CD4-positive, alpha-beta T cell treated with Interleukin-2 at 100 ng/mL for 4 hours (primary cell): ENCODE results near the gene GASK1B.

Experiments
- DNase-seq: peaks from one replicate; pipeline ENCODE4 v3.0.0-alpha.2; 2020; ENCODE audit warnings: low spot score

The GASK1B gene

DNA sequence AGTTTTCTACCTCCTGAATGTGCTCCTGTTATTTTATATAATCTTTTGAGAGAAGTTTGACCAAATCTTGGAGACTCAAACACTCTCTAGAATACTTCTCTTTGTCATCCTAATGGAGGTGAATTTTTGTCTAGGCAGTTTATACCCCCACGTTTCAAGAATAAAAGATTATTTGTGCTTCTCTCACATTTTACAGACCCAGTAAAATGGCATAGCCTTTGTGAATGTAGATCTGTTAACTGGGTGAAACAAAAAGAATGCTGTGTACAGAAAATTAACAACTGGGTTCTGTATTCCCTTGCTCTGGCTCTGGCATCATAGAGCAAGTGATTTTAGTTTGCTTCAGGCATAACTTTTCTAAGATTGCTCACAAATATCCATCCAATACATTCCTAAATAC is 26.1 kb downstream of the GASK1B start:
- DNase-seq = no peak

DNA sequence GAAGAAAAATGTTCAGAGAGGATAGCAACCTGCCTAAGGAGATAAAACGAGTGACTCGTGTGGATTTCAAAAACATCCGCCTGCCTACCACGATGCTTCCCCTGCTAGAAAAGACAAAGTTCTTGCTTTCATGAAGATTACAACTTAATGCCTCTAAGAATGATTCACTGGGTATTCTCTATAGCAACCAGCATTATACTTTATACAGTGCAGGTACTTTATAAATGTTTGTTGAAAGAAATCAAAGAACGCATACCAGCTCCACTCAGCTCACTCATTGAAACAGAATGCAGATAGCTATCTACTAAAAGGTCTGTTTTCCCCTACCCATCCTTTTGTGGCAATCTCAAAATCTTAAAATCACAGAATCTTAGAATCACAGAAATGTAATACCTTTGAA is 33.7 kb downstream of the GASK1B start:
- no peak for DNase-seq

DNA sequence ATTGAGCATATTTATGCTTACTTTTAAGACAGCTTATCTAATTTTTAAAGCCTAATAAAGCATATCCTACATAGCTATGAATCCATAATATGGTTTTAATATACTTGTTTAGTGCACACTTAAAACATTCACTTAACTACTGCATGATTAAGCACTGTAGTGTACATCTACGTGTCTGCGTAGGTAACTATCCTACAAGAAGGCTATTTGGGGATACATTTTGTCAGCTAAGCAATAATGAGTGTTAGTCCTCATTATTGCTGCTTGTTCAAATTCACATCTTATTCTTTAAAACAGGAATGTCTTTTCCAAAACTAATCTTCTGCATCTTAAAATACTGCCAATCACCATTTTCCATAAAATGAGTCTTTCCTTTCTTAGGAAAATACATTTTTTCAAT is 38.6 kb downstream of the GASK1B start:
- DNase-seq = no peak

GRCh38 chr4:158133551-158133950 is 39.3 kb downstream of the GASK1B start:
- DNase-seq = no peak

DNA sequence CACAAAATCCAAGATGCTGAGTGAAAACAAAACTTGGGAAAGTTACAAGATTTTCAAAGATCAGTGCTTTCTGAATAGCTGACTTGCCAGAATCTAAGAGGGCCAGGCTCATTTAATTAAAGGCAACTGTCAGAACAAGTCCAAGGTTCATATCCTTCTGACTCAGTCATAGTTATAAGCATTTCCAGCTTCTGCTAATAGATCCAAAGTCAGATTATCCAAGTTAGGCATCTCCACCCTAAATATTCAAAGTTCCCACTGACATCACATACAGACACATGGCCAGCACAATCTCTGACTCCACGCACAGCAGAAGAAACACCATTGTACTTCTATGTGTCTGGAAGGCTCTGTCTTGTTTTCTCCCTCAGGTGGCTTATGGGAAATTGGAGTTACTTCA is 41.8 kb downstream of the GASK1B start:
- no peak for DNase-seq

- no peak for DNase-seq
Observed at GRCh38 chr4:158130204-158130603, 42.6 kb downstream of the GASK1B start.

- no peak for DNase-seq
Observed at GRCh38 chr4:158129694-158130093, 43.1 kb downstream of the GASK1B start.

- no peak for DNase-seq
Observed at GRCh38 chr4:158128540-158128939, 44.3 kb downstream of the GASK1B start.

- no peak for DNase-seq
Observed at GRCh38 chr4:158125310-158125709, 47.5 kb downstream of the GASK1B start.
